Right lobe of liver (tissue), 6 donors: ENCODE data around the gene TEX38. TPM values are rescaled to one million over a fixed set of nuclear protein-coding genes. Genes with fewer than 3 reads are reported as not detected.

Source experiments
- ATAC-seq, 4 donors: fragments of 200-7000 bp; cut with Tn5 transposase; one replicate each; pipeline ENCODE4 v1.9.1; 2020; ENCODE audit warnings: mild to moderate bottlenecking in 4 of 4, moderate library complexity in 4 of 4
- DNase-seq, 3 donors: peaks; one replicate each; pipeline ENCODE4 v3.0.0-alpha.2; 2020
- H3K27ac ChIP-seq, 3 donors: fragments of 200-600 bp; one replicate each; pipeline ENCODE4 v1.8.0; 2022
- H3K27me3 ChIP-seq, 2 donors: fragments of 200-600 bp; one replicate each; pipeline ENCODE4 v1.8.0; 2022
- H3K36me3 ChIP-seq, 4 donors: fragments of 200-600 bp; sonication (generic) in 1 of 4; one replicate each; pipeline versions ENCODE4 v1.5.1 to v1.8.0; 2017 to 2022; ENCODE audit warnings: control low read depth in 1 of 4
- H3K4me1 ChIP-seq, 4 donors: fragments of 200-600 bp; sonication (generic) in 1 of 4; one replicate each; pipeline versions ENCODE4 v1.5.1 to v1.8.0; 2017 to 2022; ENCODE audit warnings: control low read depth in 1 of 4
- H3K4me3 ChIP-seq, 3 donors: fragments of 200-600 bp; one replicate each; pipeline ENCODE4 v1.8.0; 2022
- H3K9me3 ChIP-seq, 4 donors: fragments of 200-600 bp; sonication (generic) in 1 of 4; one replicate each; pipeline versions ENCODE4 v1.5.1 to v1.8.0; 2017 to 2022; ENCODE audit warnings: control low read depth in 1 of 4
- CTCF ChIP-seq, 4 donors: fragments of 200-600 bp in 3 of 4; fragments of 450-650 bp in 1 of 4; IDR thresholded peaks; one replicate each; pipeline versions ENCODE4 v1.5.1 to v1.8.0; 2016 to 2022; ENCODE audit warnings: antibody characterized with exemption in 4 of 4, mild to moderate bottlenecking in 2 of 4
- POLR2A ChIP-seq: fragments of 450-650 bp; IDR thresholded peaks from one replicate; pipeline ENCODE4 v1.6.1; 2017; ENCODE audit warnings: antibody characterized with exemption, mild to moderate bottlenecking
- WGBS: methylation state at CpG from one replicate; pipeline ENCODE4 v1.1.6; 2018; ENCODE audit warnings: low coverage, low lambda C conversion rate; ENCODE audit not compliant: insufficient coverage; ENCODE audit errors: missing lambda C conversion rate; 5-methylcytosine and 5-hydroxymethylcytosine counted together
- intact Hi-C, 2 donors: fragments of 100-400 bp; cut with DNase I; formaldehyde crosslinking; loops; one replicate each; pipeline versions ENCODE4 v1.11.2 to v1.14.1; 2022
- total RNA-seq, 6 experiments: library from RNA; depleted of rRNA in 2 of 6; stranded (reverse); fragments of >200 nt in 2 of 6; fragmentation: NEBNext Ultra II Directional in 3 of 6; extraction: Animal tissue kit (Norgen Biotek cat#: 25700) in 3 of 6; gene quantifications; one replicate each; pipeline versions ENCODE4 v1.1.0 to v1.2.4, GENCODE V29; 2016 to 2023
- donor health status: DM: no; HTN: yes; CAD: no.
- donor health status: DM: no; HTN: no; CAD: no.
- donor health status: DM: no; HTN: no; CAD: no.
- donor health status: DM: no; HTN: yes; CAD: no.
- donor health status: DM: no; HTN: yes; CAD: no.

TEX38 gene
- total RNA-seq, 6 experiments from 2014 or later: not detected

DNA sequence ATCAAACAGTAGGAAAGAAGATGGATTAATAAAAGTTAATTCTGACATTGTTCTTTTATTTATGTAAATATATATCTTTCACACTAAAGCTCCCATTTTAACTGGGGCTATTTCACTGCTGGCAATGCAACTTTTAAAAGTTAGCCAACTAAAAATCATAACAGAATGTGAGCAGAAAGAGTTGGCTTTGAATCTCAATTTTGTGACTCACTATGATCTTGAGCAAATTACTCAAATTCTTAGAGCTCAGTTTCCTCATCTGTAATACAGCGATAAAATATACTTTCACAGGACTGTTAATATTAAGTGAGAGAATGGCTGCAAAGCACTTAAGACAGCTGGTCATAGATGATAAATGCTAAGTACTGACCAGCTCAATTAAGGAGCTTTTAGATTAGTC is 36.5 kb downstream of the TEX38 start:
- 100% methylated on average over 1 of the region's 1 CpG for whole genome bisulfite sequencing
- no peaks in the 10 kb centered on the region for H3K27me3 ChIP-seq
- TF ChIP-seq POLR2A: no peak
- no peak for TF ChIP-seq CTCF (IDR thresholded peaks at IDR 0.05)
- intact Hi-C loops: no loop called here
- DNase-seq: no peak
- H3K36me3 ChIP-seq: peaks cover 0 to 38% (median 14%) of the 10 kb centered on the region in 4 donors
- H3K9me3 ChIP-seq: no peaks in the 10 kb centered on the region
- H3K4me3 ChIP-seq: no peak overlapping the region
- H3K27ac ChIP-seq: no peak overlapping the region
- ATAC-seq: no peak
- H3K4me1 ChIP-seq: no peaks in the 10 kb centered on the region

DNA sequence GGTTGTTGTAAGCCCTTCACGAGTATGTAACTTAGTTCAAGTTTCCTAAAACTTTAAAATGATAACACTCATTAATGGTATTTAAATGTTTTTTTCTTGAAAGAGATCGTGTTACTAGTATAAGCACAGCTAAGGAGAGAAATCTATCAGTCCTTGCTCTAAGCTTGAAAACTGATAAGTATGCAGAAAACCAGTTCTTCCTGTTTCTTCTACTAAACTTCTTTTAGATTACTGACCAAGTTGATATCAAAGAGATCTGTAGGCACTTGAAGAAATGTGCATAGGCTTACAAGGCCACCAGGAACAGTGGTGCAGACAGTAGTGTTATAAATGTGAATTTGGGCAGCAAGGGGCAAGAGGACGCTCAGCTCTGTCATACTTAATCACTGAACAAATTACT is 43.3 kb downstream of the TEX38 start:
- ATAC-seq (no peak), DNase-seq (no peak)
- Histone ChIP-seq H3K4me1 (peaks cover 0 to 19% (median 3%) of the 10 kb centered on the region in 4 donors), H3K4me3 (no peak overlapping the region), H3K27ac (no peak overlapping the region), H3K36me3 (peaks cover 0 to 34% (median 3%) of the 10 kb centered on the region in 4 donors), H3K9me3 (no peaks in the 10 kb centered on the region), H3K27me3 (no peaks in the 10 kb centered on the region)
- WGBS: 85% methylated on average over 3 of the region's 3 CpGs
- intact Hi-C loops: no loop called here
- TF ChIP-seq CTCF (IDR thresholded peaks at IDR 0.05) (no peak), POLR2A (no peak)

GRCh38 chr1:46717654-46718053 is 46.0 kb downstream of the TEX38 start:
- 79% methylated on average over 9 of the region's 9 CpGs for WGBS
- intact Hi-C loops: no loop called here
- no peak for TF ChIP-seq POLR2A
- no peak for TF ChIP-seq CTCF (IDR thresholded peaks at IDR 0.05)
- Histone ChIP-seq H3K36me3 (peaks cover 0 to 27% (median 2%) of the 10 kb centered on the region in 4 donors), H3K27me3 (no peaks in the 10 kb centered on the region), H3K4me1 (peaks cover 0 to 19% (median 3%) of the 10 kb centered on the region in 4 donors), H3K27ac (no peak overlapping the region), H3K4me3 (peak overlapping the region in 1 of 3 donors; percentile 92), H3K9me3 (no peaks in the 10 kb centered on the region)
- ATAC-seq (no peak), DNase-seq (no peak)

GRCh38 chr1:46718340-46718726 is 46.7 kb downstream of the TEX38 start:
- DNase-seq (no peak), ATAC-seq (peak in 1 of 4 donors; percentile 1)
- Histone ChIP-seq H3K27ac (peak overlapping the region; percentile 61 to 74 (median 64)), H3K36me3 (peaks cover 0 to 27% (median 2%) of the 10 kb centered on the region in 4 donors), H3K9me3 (no peaks in the 10 kb centered on the region), H3K4me3 (peak overlapping the region; percentile 72 to 98 (median 92)), H3K27me3 (no peaks in the 10 kb centered on the region), H3K4me1 (peaks cover 0 to 19% (median 3%) of the 10 kb centered on the region in 4 donors)
- 2% methylated on average over 9 of the region's 12 CpGs for WGBS
- intact Hi-C loops: no loop called here
- no peak for TF ChIP-seq POLR2A
- no peak for TF ChIP-seq CTCF (IDR thresholded peaks at IDR 0.05)
